ENCODE measurements around the gene CACNG6.
"Not testable (repeated sequence)": the region's sequence is repeated elsewhere in the genome, so short reads cannot be mapped to it uniquely, and the experiment has no call there.

The CACNG6 gene

DNA sequence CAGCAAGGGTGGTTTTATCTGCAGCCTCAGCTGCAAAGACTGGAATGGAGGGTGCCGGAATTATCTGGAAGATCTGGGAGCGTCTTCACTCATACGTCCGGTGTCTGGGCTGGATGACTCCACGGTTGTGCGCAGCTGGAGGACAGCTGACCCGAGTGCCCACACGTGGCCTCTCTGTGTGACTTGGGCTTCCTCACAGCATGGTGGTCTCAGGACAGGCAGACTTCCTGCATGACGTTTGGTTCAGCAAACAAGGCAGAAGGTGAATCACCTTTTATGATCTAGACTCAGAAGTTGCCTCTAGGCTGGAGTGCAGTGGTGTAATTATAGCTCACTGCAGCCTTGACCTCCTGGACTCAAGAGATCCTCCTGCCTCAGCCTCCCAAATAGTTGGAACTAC, 33.2 kb downstream of the CACNG6 start:
- no peak for TF ChIP-seq CTCF (IDR thresholded peaks at IDR 0.05; ENCODE audit: insufficient read depth, low read depth, low read length, missing control alignments)
- no peak overlapping the region for H3K4me3 ChIP-seq (ENCODE audit: low read length)

DNA sequence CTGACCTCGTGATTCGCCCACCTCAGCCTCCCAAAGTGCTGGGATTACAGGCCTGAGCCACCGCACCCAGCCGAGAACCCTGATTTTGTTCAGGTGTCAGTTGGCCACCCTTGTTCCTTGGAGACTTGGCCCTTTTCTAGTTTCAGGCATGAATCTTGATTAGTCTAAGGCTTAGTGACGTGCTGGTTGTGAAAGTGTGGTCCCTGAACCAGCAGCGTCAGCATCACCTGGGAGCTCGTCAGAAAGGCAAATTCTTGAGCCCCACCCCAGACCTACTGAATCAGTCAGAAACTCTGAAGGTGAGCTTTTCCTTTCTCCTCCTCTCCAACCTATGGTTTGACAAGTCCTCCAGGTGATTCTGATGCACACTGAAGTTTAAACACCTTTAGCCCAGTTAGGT, 35.2 kb downstream of the CACNG6 start:
- peak; percentile 22 for DNase-seq (ENCODE audit: low read depth)
- no peak for TF ChIP-seq CTCF (IDR thresholded peaks at IDR 0.05; ENCODE audit: insufficient read depth, low read depth, low read length, missing control alignments)
- no peak overlapping the region for H3K4me3 ChIP-seq (ENCODE audit: low read length)

More for the DNA sequence above, 33.2 kb downstream of the CACNG6 start:
- DNase-seq (ENCODE audit: low read depth), result no peak

GRCh38 chr19:54029301-54029700, 37.9 kb downstream of the CACNG6 start:
- no peak for DNase-seq (ENCODE audit: low read depth)

DNA sequence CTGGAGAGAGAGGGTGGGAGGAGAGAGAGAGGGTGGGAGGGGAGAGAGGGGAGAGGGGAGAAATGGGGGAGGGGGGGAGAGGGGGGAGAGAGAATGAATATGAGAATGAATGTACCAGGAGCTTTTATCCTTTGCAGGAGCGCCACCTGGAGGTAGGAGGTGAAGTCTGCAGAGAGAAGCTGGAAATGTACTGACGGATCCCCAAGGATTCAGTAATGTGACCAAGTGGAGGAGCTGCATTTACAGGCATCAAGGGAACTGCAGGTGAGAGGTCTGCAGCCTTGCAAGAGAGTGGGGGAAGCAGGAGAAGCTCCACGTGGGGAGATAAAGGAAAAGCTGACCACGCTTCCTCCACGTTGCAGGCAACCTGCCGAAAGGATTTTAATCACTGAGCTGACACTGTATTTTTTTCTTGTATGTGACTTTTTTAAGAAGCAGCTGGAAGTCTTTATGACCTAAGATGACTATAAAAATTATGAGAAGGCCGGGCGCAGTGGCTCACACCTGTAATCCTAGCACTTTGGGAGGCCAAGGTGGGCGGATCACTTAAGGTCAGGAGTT, 38.6 kb downstream of the CACNG6 start:
- no peak overlapping the region for H3K4me3 ChIP-seq (ENCODE audit: low read length)
- peak; percentile 52 for TF ChIP-seq CTCF (IDR thresholded peaks at IDR 0.05; ENCODE audit: insufficient read depth, low read depth, low read length, missing control alignments)
- peak; percentile 55 for DNase-seq (ENCODE audit: low read depth)

More at GRCh38 chr19:54029301-54029700, 37.9 kb downstream of the CACNG6 start:
- TF ChIP-seq CTCF (IDR thresholded peaks at IDR 0.05; ENCODE audit: insufficient read depth, low read depth, low read length, missing control alignments), result no peak
- H3K4me3 ChIP-seq (ENCODE audit: low read length), result no peak overlapping the region

- no peak for TF ChIP-seq CTCF (IDR thresholded peaks at IDR 0.05; ENCODE audit: insufficient read depth, low read depth, low read length, missing control alignments)
- no peak overlapping the region for H3K4me3 ChIP-seq (ENCODE audit: low read length)
- no peak for DNase-seq (ENCODE audit: low read depth)
These were observed 39.6 kb downstream of the CACNG6 start for GRCh38 chr19:54030895-54031586.

GRCh38 chr19:54035215-54036178, 44.1 kb downstream of the CACNG6 start:
- peak; percentile 71 for DNase-seq (ENCODE audit: low read depth)
- no peak overlapping the region for H3K4me3 ChIP-seq (ENCODE audit: low read length)
- no peak for TF ChIP-seq CTCF (IDR thresholded peaks at IDR 0.05; ENCODE audit: insufficient read depth, low read depth, low read length, missing control alignments)

GRCh38 chr19:54036542-54036941, 45.1 kb downstream of the CACNG6 start:
- H3K4me3 ChIP-seq (ENCODE audit: low read length); DNase-seq (ENCODE audit: low read depth): not testable (repeated sequence)
